Measurements from ENCODE around the gene GRIFIN.

The GRIFIN gene

GRCh38 chr7:2476298-2476697 lies at the start of gene GRIFIN:
Gene GRIFIN, minus strand, starts transcription at chr7:2476398. Its CDS starts 15 bp downstream, at chr7:2476383.
- no peak for DNase-seq

GRCh38 chr7:2524808-2525657 lies 48.8 kb upstream of the GRIFIN start:
- DNase-seq = no peak

- no peak for DNase-seq
These were observed 48.0 kb upstream of the GRIFIN start for GRCh38 chr7:2523941-2524807.

- DNase-seq = no peak
These were observed 47.3 kb upstream of the GRIFIN start for GRCh38 chr7:2523461-2523936.

GRCh38 chr7:2522780-2523433 lies 46.7 kb upstream of the GRIFIN start:
- no peak for DNase-seq

- DNase-seq = peak; percentile 77
These were observed 45.9 kb upstream of the GRIFIN start for GRCh38 chr7:2521952-2522591.

GRCh38 chr7:2521341-2521745 lies 45.1 kb upstream of the GRIFIN start:
- no peak for DNase-seq

- DNase-seq = no peak
These were observed 44.6 kb upstream of the GRIFIN start for GRCh38 chr7:2520761-2521290.

- no peak for DNase-seq
These were observed 44.0 kb upstream of the GRIFIN start for GRCh38 chr7:2520131-2520760.

- DNase-seq = peak; percentile 84
These were observed 43.1 kb upstream of the GRIFIN start, which contains the start of gene LFNG for GRCh38 chr7:2519119-2519930. Gene LFNG, plus strand, starts transcription at chr7:2519774. Its CDS starts 88 bp downstream, at chr7:2519862.

- DNase-seq = no peak
These were observed 42.5 kb upstream of the GRIFIN start for GRCh38 chr7:2518737-2519118.

- no peak for DNase-seq
These were observed 41.7 kb upstream of the GRIFIN start for GRCh38 chr7:2517678-2518507.

- no peak for DNase-seq
These were observed 40.8 kb upstream of the GRIFIN start for GRCh38 chr7:2517026-2517425.

- no peak for DNase-seq
These were observed 40.0 kb upstream of the GRIFIN start for GRCh38 chr7:2516194-2516555.

GRCh38 chr7:2515424-2516193 lies 39.4 kb upstream of the GRIFIN start:
- no peak for DNase-seq

- DNase-seq = no peak
These were observed 38.5 kb upstream of the GRIFIN start for GRCh38 chr7:2514473-2515423.

GRCh38 chr7:2513702-2514101 lies 37.5 kb upstream of the GRIFIN start:
- DNase-seq = no peak

- DNase-seq = no peak
These were observed 36.5 kb upstream of the GRIFIN start for GRCh38 chr7:2512713-2513112.

Measured in activated gamma-delta T cell treated with Interleukin-2 at 50 U/mL for 16 hours (primary cell).